HEK293 (cell line): ENCODE data around the gene LTBP1.

Experiments
- CTCF ChIA-PET: fragments of 350-600 bp; formaldehyde crosslinking; extraction: SDS; loops from one replicate; lab custom pipeline; 2021; ENCODE audit warnings: antibody characterized with exemption; lab: Yijun Ruan, JAX
- POLR2A ChIA-PET: fragments of 300-600 bp; formaldehyde crosslinking; extraction: SDS; loops from one replicate; lab custom pipeline; 2020; ENCODE audit warnings: antibody characterized with exemption, inconsistent platforms; lab: Yijun Ruan, JAX
- H3K27ac ChIP-seq: fragments of 200-500 bp; sonication (Bioruptor generic); 2 replicates; pipeline ENCODE4 v1.5.1; 2014; ENCODE audit warnings: low read depth, low read length, control low read depth, inconsistent platforms; ENCODE audit errors: extremely low read depth
- H3K36me3 ChIP-seq, 2 experiments: fragments of 200-500 bp in 1 of 2; sonication (Bioruptor generic) in 1 of 2; 1 replicate in 1 of 2; 2 replicates in 1 of 2; pipeline ENCODE4 v1.5.1; 2014 to 2017; ENCODE audit warnings: inconsistent platforms in 2 of 2, low read length in 2 of 2; ENCODE audit not compliant: control insufficient read depth in 2 of 2, insufficient read depth in 1 of 2
- H3K4me1 ChIP-seq: fragments of 200-500 bp; sonication (Bioruptor generic); 2 replicates; pipeline ENCODE4 v1.5.1; 2014; ENCODE audit warnings: mild to moderate bottlenecking, low read length, inconsistent platforms; ENCODE audit not compliant: control insufficient read depth, insufficient read depth
- H3K4me3 ChIP-seq: 2 replicates; pipeline ENCODE4 v1.5.1; 2011; ENCODE audit warnings: low read depth, mild to moderate bottlenecking, control low read depth, low read length, moderate library complexity
- H3K9me3 ChIP-seq: fragments of 200-500 bp; sonication (Bioruptor generic); 2 replicates; pipeline ENCODE4 v1.5.1; 2014; ENCODE audit warnings: low read depth, low read length, inconsistent platforms; ENCODE audit not compliant: control insufficient read depth, insufficient read depth
- BCL6B ChIP-seq: fragments of 450-650 bp; formaldehyde crosslinking; IDR thresholded peaks from 2 replicates; pipeline ENCODE4 v1.5.1; 2017; ENCODE audit warnings: missing biosample characterization, missing genetic modification characterization
- HOXA7 ChIP-seq: sonication (generic); formaldehyde crosslinking; IDR thresholded peaks from 2 replicates; pipeline ENCODE4 v1.8.1; 2022; ENCODE audit warnings: missing genetic modification reagents, borderline replicate concordance
- KLF8 ChIP-seq: fragments of 450-650 bp; formaldehyde crosslinking; IDR thresholded peaks from 2 replicates; pipeline ENCODE4 v1.5.1; 2016; ENCODE audit warnings: missing biosample characterization, missing genetic modification characterization
- OSR2 ChIP-seq: fragments of 450-650 bp; formaldehyde crosslinking; IDR thresholded peaks from 2 replicates; pipeline ENCODE4 v1.5.1; 2016; ENCODE audit warnings: missing biosample characterization, missing genetic modification characterization
- SP2 ChIP-seq: fragments of 450-650 bp; formaldehyde crosslinking; IDR thresholded peaks from 2 replicates; pipeline ENCODE4 v1.5.1; 2016; ENCODE audit warnings: missing biosample characterization, missing genetic modification characterization
- ZBTB44 ChIP-seq: fragments of 450-650 bp; IDR thresholded peaks from 2 replicates; pipeline ENCODE4 v1.5.1; 2018; ENCODE audit warnings: missing biosample characterization, mild to moderate bottlenecking, missing genetic modification characterization
- ZFP69B ChIP-seq: fragments of 450-650 bp; formaldehyde crosslinking; IDR thresholded peaks from 2 replicates; pipeline ENCODE4 v1.5.1; 2016; ENCODE audit warnings: missing biosample characterization, missing genetic modification characterization
- ZIC2 ChIP-seq: fragments of 450-650 bp; formaldehyde crosslinking; IDR thresholded peaks from 2 replicates; pipeline ENCODE4 v1.5.1; 2016; ENCODE audit warnings: missing biosample characterization, missing genetic modification characterization
- ZNF112 ChIP-seq: fragments of 450-650 bp; formaldehyde crosslinking; IDR thresholded peaks from 2 replicates; pipeline ENCODE4 v1.5.0; 2017; ENCODE audit warnings: missing biosample characterization, missing genetic modification characterization
- ZNF202 ChIP-seq: fragments of 450-650 bp; formaldehyde crosslinking; IDR thresholded peaks from 2 replicates; pipeline ENCODE4 v1.5.1; 2016; ENCODE audit warnings: missing biosample characterization, missing genetic modification characterization, borderline replicate concordance
- ZNF335 ChIP-seq: fragments of 450-650 bp; formaldehyde crosslinking; conservative IDR thresholded peaks from 2 replicates; pipeline ENCODE4 v1.5.1; 2016; ENCODE audit warnings: missing biosample characterization, missing genetic modification characterization
- ZNF354C ChIP-seq: fragments of 450-650 bp; formaldehyde crosslinking; IDR thresholded peaks from 2 replicates; pipeline ENCODE4 v1.5.1; 2016; ENCODE audit warnings: missing biosample characterization, missing genetic modification characterization, low read depth, borderline replicate concordance
- ZNF433 ChIP-seq: fragments of 450-650 bp; formaldehyde crosslinking; IDR thresholded peaks from 2 replicates; pipeline ENCODE4 v1.5.1; 2016; ENCODE audit warnings: missing biosample characterization, missing genetic modification characterization, low read depth
- ZNF571 ChIP-seq: fragments of 450-650 bp; formaldehyde crosslinking; IDR thresholded peaks from 2 replicates; pipeline ENCODE4 v1.5.0; 2017; ENCODE audit warnings: missing biosample characterization, missing genetic modification characterization
- ZNF639 ChIP-seq: fragments of 450-650 bp; formaldehyde crosslinking; IDR thresholded peaks from 2 replicates; pipeline ENCODE4 v1.5.1; 2016; ENCODE audit warnings: missing biosample characterization, missing genetic modification characterization
- ZNF645 ChIP-seq: fragments of 450-650 bp; formaldehyde crosslinking; IDR thresholded peaks from 2 replicates; pipeline ENCODE4; 2016; ENCODE audit warnings: missing biosample characterization, missing genetic modification characterization
- ZNF660 ChIP-seq: fragments of 450-650 bp; IDR thresholded peaks from 2 replicates; pipeline ENCODE4 v1.5.1; 2018; ENCODE audit warnings: missing biosample characterization, mild to moderate bottlenecking, missing genetic modification characterization
- ZNF776 ChIP-seq: fragments of 450-650 bp; formaldehyde crosslinking; IDR thresholded peaks from 2 replicates; pipeline ENCODE4 v1.5.0; 2017; ENCODE audit warnings: missing biosample characterization, missing genetic modification characterization, borderline replicate concordance
- ZNF777 ChIP-seq: fragments of 450-650 bp; formaldehyde crosslinking; IDR thresholded peaks from 2 replicates; pipeline ENCODE4 v1.5.1; 2017; ENCODE audit warnings: missing biosample characterization, missing genetic modification characterization, borderline replicate concordance
- ZNF791 ChIP-seq: fragments of 450-650 bp; formaldehyde crosslinking; IDR thresholded peaks from 2 replicates; pipeline ENCODE4 v1.5.1; 2016; ENCODE audit warnings: missing biosample characterization, missing genetic modification characterization

The LTBP1 gene

GRCh38 chr2:33342171-33342570, 395.4 kb downstream of the LTBP1 start (continued):
- TF ChIP-seq ZBTB44 (tag by site-specific recombination) (no peak), ZNF354C (tag by site-specific recombination) (no peak), ZNF335 (tag by site-specific recombination) (no peak)
- TF ChIP-seq, all 188 proteins: peak for 0

- Histone ChIP-seq H3K4me1 (no peaks in the 10 kb centered on the region), H3K9me3 (no peaks in the 10 kb centered on the region), H3K4me3 (no peak overlapping the region), H3K36me3 (no peaks in the 10 kb centered on the region), H3K27ac (no peak overlapping the region)
- ChIA-PET CTCF (no interaction called here), POLR2A (no interaction called here)
- no peak for TF ChIP-seq ZNF202
- TF ChIP-seq ZNF791 (tag by site-specific recombination) = no peak
- no peak for TF ChIP-seq ZNF777
- TF ChIP-seq ZNF645 (tag by site-specific recombination) = no peak
- TF ChIP-seq ZNF639 (tag by site-specific recombination) = no peak
- TF ChIP-seq SP2 (tag by site-specific recombination) = no peak
- TF ChIP-seq ZNF112 = no peak
- TF ChIP-seq OSR2 (tag by site-specific recombination) = no peak
- no peak for TF ChIP-seq HOXA7 (CRISPR knock-in tag)
- no peak for TF ChIP-seq KLF8 (tag by site-specific recombination)
- no peak for TF ChIP-seq ZIC2
- TF ChIP-seq BCL6B (tag by site-specific recombination) = no peak
- TF ChIP-seq ZNF660 (tag by site-specific recombination) = no peak
- no peak for TF ChIP-seq ZFP69B
- TF ChIP-seq ZNF776 = no peak
- TF ChIP-seq ZNF433 = no peak
These were observed 396.0 kb downstream of the LTBP1 start for GRCh38 chr2:33342705-33343104.

GRCh38 chr2:33343387-33343895, 396.7 kb downstream of the LTBP1 start:
- no peak overlapping the region for H3K27ac ChIP-seq
- H3K36me3 ChIP-seq = no peaks in the 10 kb centered on the region
- ChIA-PET POLR2A (no interaction called here), CTCF (no interaction called here)
- no peaks in the 10 kb centered on the region for H3K4me1 ChIP-seq
- no peaks in the 10 kb centered on the region for H3K9me3 ChIP-seq
- H3K4me3 ChIP-seq = no peak overlapping the region
- no peak for TF ChIP-seq ZNF571 (tag by site-specific recombination)
